BLaER1 treated with 17β-estradiol and CSF1 and Interleukin-3, amounts not matched to agents 10 nM and 100 nM (cell line): Measurements from ENCODE around the gene SNX1.
A peak's percentile ranks its signal among the peaks of the same experiment; 100 is the strongest.

Experiments used
- H3K27ac ChIP-seq, 11 experiments: shearing (Covaris generic); formaldehyde crosslinking; 2 replicates each; pipeline ENCODE4 v1.8.1; 2022
- H3K27me3 ChIP-seq, 11 experiments: shearing (Covaris generic); formaldehyde crosslinking; 2 replicates each; pipeline ENCODE4 v1.8.1; 2022
- H3K36me3 ChIP-seq, 11 experiments: shearing (Covaris generic); formaldehyde crosslinking; 2 replicates each; pipeline ENCODE4 v1.8.1; 2022
- H3K4me1 ChIP-seq, 10 experiments: shearing (Covaris generic); formaldehyde crosslinking; 2 replicates each; pipeline ENCODE4 v1.8.1; 2022
- H3K4me2 ChIP-seq, 11 experiments: shearing (Covaris generic); formaldehyde crosslinking; 2 replicates each; pipeline ENCODE4 v1.8.1; 2022
- H3K4me3 ChIP-seq, 10 experiments: shearing (Covaris generic); formaldehyde crosslinking; 2 replicates each; pipeline ENCODE4 v1.8.1; 2022
- H3K9ac ChIP-seq, 11 experiments: shearing (Covaris generic); formaldehyde crosslinking; 2 replicates each; pipeline ENCODE4 v1.8.1; 2022
- H3K9me3 ChIP-seq, 11 experiments: shearing (Covaris generic); formaldehyde crosslinking; replicated peaks in 1 of 11; 2 replicates each; pipeline ENCODE4 v1.8.1; 2022
- H4K20me1 ChIP-seq, 11 experiments: shearing (Covaris generic); formaldehyde crosslinking; 2 replicates each; pipeline ENCODE4 v1.8.1; 2022
- Cebpa-rat ChIP-seq, 11 experiments: shearing (Covaris generic); IDR thresholded peaks; 2 replicates each; pipeline ENCODE4 v1.8.1; 2022

The SNX1 gene

GRCh38 chr15:64156652-64157331 lies 61.0 kb downstream of the SNX1 start:
- Histone ChIP-seq H3K27ac (peak overlapping the region in 3 of 11 experiments; percentile 9 to 14 (median 13); a peak in 3 of 22 replicates), H4K20me1 (peaks cover 76 to 100% (median 82%) of the 10 kb centered on the region in 11 experiments; a peak in 21 of 22 replicates), H3K9ac (peak overlapping the region in 8 of 11 experiments; percentile 17 to 92 (median 39); a peak in 12 of 22 replicates), H3K27me3 (peaks cover 0 to 14% (median 0%) of the 10 kb centered on the region in 11 experiments; a peak in 5 of 22 replicates), H3K4me1 (peaks cover 53 to 89% (median 73%) of the 10 kb centered on the region in 10 experiments), H3K36me3 (peaks cover 75 to 82% (median 78%) of the 10 kb centered on the region in 11 experiments), H3K9me3 (no peaks in the 10 kb centered on the region), H3K4me2 (peak overlapping the region in 3 of 11 experiments; percentile 4 to 18 (median 10); a peak in 2 of 22 replicates), H3K4me3 (no peak overlapping the region)
- no peak for TF ChIP-seq Cebpa-rat (IDR thresholded peaks at IDR 0.05)

GRCh38 chr15:64157599-64158125 lies 61.9 kb downstream of the SNX1 start:
- Histone ChIP-seq H3K4me1 (peaks cover 50 to 84% (median 67%) of the 10 kb centered on the region in 10 experiments), H3K4me2 (peak overlapping the region in 10 of 11 experiments; percentile 91 to 99 (median 98); a peak in 14 of 22 replicates), H4K20me1 (peaks cover 75 to 93% (median 84%) of the 10 kb centered on the region in 11 experiments; a peak in 21 of 22 replicates), H3K27ac (no peak overlapping the region), H3K36me3 (peaks cover 75 to 83% (median 80%) of the 10 kb centered on the region in 11 experiments), H3K9me3 (no peaks in the 10 kb centered on the region), H3K4me3 (peak overlapping the region in 1 of 10 experiments; percentile 83; a peak in 1 of 20 replicates), H3K27me3 (peaks cover 0 to 5% (median 0%) of the 10 kb centered on the region in 11 experiments; a peak in 4 of 22 replicates), H3K9ac (peak overlapping the region in 8 of 11 experiments; percentile 15 to 92 (median 49); a peak in 9 of 22 replicates)
- TF ChIP-seq Cebpa-rat (IDR thresholded peaks at IDR 0.05), result no peak

- Histone ChIP-seq H3K36me3 (peaks cover 75 to 83% (median 80%) of the 10 kb centered on the region in 11 experiments), H3K4me3 (peak overlapping the region in 3 of 10 experiments; percentile 78 to 92 (median 83); a peak in 4 of 20 replicates), H3K4me1 (peaks cover 43 to 80% (median 62%) of the 10 kb centered on the region in 10 experiments), H3K27me3 (no peaks in the 10 kb centered on the region), H3K27ac (peak overlapping the region in 6 of 11 experiments; percentile 4 to 43 (median 30); a peak in 8 of 22 replicates), H3K9ac (peak overlapping the region; percentile 36 to 96 (median 54); a peak in 19 of 22 replicates), H3K9me3 (no peaks in the 10 kb centered on the region), H4K20me1 (peaks cover 68 to 88% (median 83%) of the 10 kb centered on the region in 11 experiments; a peak in 21 of 22 replicates), H3K4me2 (peak overlapping the region; percentile 89 to 99 (median 98))
- TF ChIP-seq Cebpa-rat (IDR thresholded peaks at IDR 0.05), result no peak
Measured at GRCh38 chr15:64158363-64159134, 62.8 kb downstream of the SNX1 start.

GRCh38 chr15:64161688-64162477 lies 66.1 kb downstream of the SNX1 start:
- Histone ChIP-seq H3K4me3 (peak overlapping the region; percentile 58 to 92 (median 80)), H3K4me2 (peak overlapping the region; percentile 89 to 99 (median 98)), H3K27ac (peak overlapping the region; percentile 73 to 96 (median 90); a peak in 21 of 22 replicates), H3K4me1 (peaks cover 58 to 67% (median 64%) of the 10 kb centered on the region in 10 experiments), H3K36me3 (peaks cover 45 to 51% (median 51%) of the 10 kb centered on the region in 11 experiments), H4K20me1 (peaks cover 45 to 54% (median 51%) of the 10 kb centered on the region in 11 experiments; a peak in 21 of 22 replicates), H3K9me3 (no peaks in the 10 kb centered on the region), H3K27me3 (no peaks in the 10 kb centered on the region), H3K9ac (peak overlapping the region; percentile 87 to 97 (median 93))
- TF ChIP-seq Cebpa-rat (IDR thresholded peaks at IDR 0.05), result no peak

GRCh38 chr15:64162478-64162868 lies 66.7 kb downstream of the SNX1 start:
- Histone ChIP-seq H3K9me3 (no peaks in the 10 kb centered on the region), H3K36me3 (peaks cover 39 to 46% (median 45%) of the 10 kb centered on the region in 11 experiments), H3K4me3 (peak overlapping the region; percentile 58 to 92 (median 80)), H3K4me1 (peaks cover 56 to 66% (median 60%) of the 10 kb centered on the region in 10 experiments), H3K27me3 (no peaks in the 10 kb centered on the region), H3K9ac (peak overlapping the region; percentile 87 to 97 (median 93)), H4K20me1 (peaks cover 39 to 49% (median 45%) of the 10 kb centered on the region in 11 experiments; a peak in 21 of 22 replicates), H3K27ac (peak overlapping the region; percentile 73 to 96 (median 90)), H3K4me2 (peak overlapping the region; percentile 89 to 99 (median 98))
- no peak for TF ChIP-seq Cebpa-rat (IDR thresholded peaks at IDR 0.05)

GRCh38 chr15:64162869-64163658 lies 67.3 kb downstream of the SNX1 start, which contains the start of gene PPIB:
PPIB (minus strand) TSS chr15:64163022; CDS start chr15:64162986, 36 bp downstream.
- no peaks in the 10 kb centered on the region for H3K27me3 ChIP-seq
- peak within 1 kb of the TSS; percentile 73 to 96 (median 90) for H3K27ac ChIP-seq
- peak within 1 kb of the TSS; percentile 58 to 92 (median 80) for H3K4me3 ChIP-seq
- H4K20me1 ChIP-seq, result peaks cover 33 to 43% (median 39%) of the 10 kb centered on the region in 11 experiments; a peak in 21 of 22 replicates
- peak within 1 kb of the TSS; percentile 87 to 97 (median 93) for H3K9ac ChIP-seq
- H3K4me1 ChIP-seq, result peaks cover 52 to 62% (median 55%) of the 10 kb centered on the region in 10 experiments
- TF ChIP-seq Cebpa-rat (IDR thresholded peaks at IDR 0.05), result peak in 8 of 11 experiments; percentile 17 to 63 (median 52); a peak in 7 of 22 replicates
- peaks cover 33 to 42% (median 39%) of the 10 kb centered on the region in 11 experiments for H3K36me3 ChIP-seq
- H3K9me3 ChIP-seq, result no peaks in the 10 kb centered on the region
- H3K4me2 ChIP-seq, result peak within 1 kb of the TSS; percentile 89 to 99 (median 98)
